SK-N-SH (cell line): Measurements from ENCODE around the gene STXBP1. TPM values are rescaled to one million over a fixed set of nuclear protein-coding genes. Genes with fewer than 3 reads are reported as not detected.

Source experiments
- CTCF ChIA-PET: fragments of 300-600, 350-600 bp; formaldehyde crosslinking; extraction: SDS; loops from one replicate; lab custom pipeline; 2021; lab: Yijun Ruan, JAX
- POLR2A ChIA-PET: fragments of 350-600 bp; sonication (Branson Sonifier 250); formaldehyde crosslinking; extraction: SDS; loops from one replicate; lab custom pipeline; 2020; ENCODE audit warnings: antibody characterized with exemption, inconsistent platforms; lab: Yijun Ruan, JAX
- DNase-seq: peaks from one replicate; pipeline ENCODE4 v3.0.0; 2012
- H2AFZ ChIP-seq: fragments of 200-600 bp; sonication (generic); 2 replicates; pipeline ENCODE4 v1.8.1; 2016; ENCODE audit warnings: antibody characterized with exemption, mild to moderate bottlenecking, low read depth
- H3F3A ChIP-seq: fragments of 200-600 bp; sonication (generic); replicated peaks from 2 replicates; pipeline ENCODE3; 2016; ENCODE audit warnings: antibody characterized with exemption, mild to moderate bottlenecking; ENCODE audit not compliant: insufficient read depth
- H3K27ac ChIP-seq, 2 experiments: fragments of 200-500 bp in 1 of 2; fragments of 200-600 bp in 1 of 2; sonication (Bioruptor generic) in 1 of 2; sonication (generic), shearing (Covaris generic) in 1 of 2; 2 replicates each; pipeline versions ENCODE4 v1.5.1 to v1.6.1; 2014 to 2016; ENCODE audit warnings: low read depth in 2 of 2, inconsistent platforms in 1 of 2, low read length in 1 of 2, mild to moderate bottlenecking in 1 of 2, mixed read lengths in 1 of 2
- H3K27me3 ChIP-seq: fragments of 200-600 bp; sonication (generic), shearing (Covaris generic); 2 replicates; pipeline ENCODE4 v1.6.1; 2016; ENCODE audit warnings: mixed run types; ENCODE audit not compliant: insufficient read depth
- H3K36me3 ChIP-seq, 2 experiments: fragments of 200-500 bp in 1 of 2; fragments of 200-600 bp in 1 of 2; sonication (Bioruptor generic) in 1 of 2; sonication (generic) in 1 of 2; replicated peaks in 1 of 2; 2 replicates each; pipeline versions ENCODE3 to v1.5.1; 2014 to 2016; ENCODE audit warnings: low read length in 1 of 2, mild to moderate bottlenecking in 1 of 2; ENCODE audit not compliant: insufficient read depth in 2 of 2, control insufficient read depth in 1 of 2
- H3K4me1 ChIP-seq, 2 experiments: fragments of 200-500 bp in 1 of 2; fragments of 200-600 bp in 1 of 2; sonication (Bioruptor generic) in 1 of 2; sonication (generic), shearing (Covaris generic) in 1 of 2; 2 replicates each; pipeline versions ENCODE4 v1.5.1 to v1.6.1; 2014 to 2016; ENCODE audit warnings: low read depth in 1 of 2, low read length in 1 of 2, mixed run types in 1 of 2; ENCODE audit not compliant: insufficient read depth in 2 of 2, control insufficient read depth in 1 of 2
- H3K4me2 ChIP-seq: fragments of 200-600 bp; sonication (generic), shearing (Covaris generic); 2 replicates; pipeline ENCODE4 v1.6.1; 2017; ENCODE audit warnings: mixed run types
- H3K4me3 ChIP-seq, 2 experiments: fragments of 200-500 bp in 1 of 2; fragments of 200-600 bp in 1 of 2; sonication (Bioruptor generic) in 1 of 2; sonication (generic), shearing (Covaris generic) in 1 of 2; 2 replicates each; pipeline versions ENCODE4 v1.5.1 to v1.8.1; 2014 to 2016; ENCODE audit warnings: low read depth in 2 of 2, inconsistent platforms in 1 of 2, low read length in 1 of 2, mild to moderate bottlenecking in 1 of 2, mixed read lengths in 1 of 2, moderate library complexity in 1 of 2
- H3K79me2 ChIP-seq: fragments of 200-600 bp; sonication (generic); 2 replicates; pipeline ENCODE4 v1.8.1; 2017; ENCODE audit warnings: mild to moderate bottlenecking; ENCODE audit not compliant: insufficient read depth
- H3K9ac ChIP-seq: fragments of 200-600 bp; sonication (generic); 2 replicates; pipeline ENCODE4 v1.6.1; 2017; ENCODE audit warnings: mixed run types
- H3K9me2 ChIP-seq: fragments of 200-600 bp; sonication (generic); 2 replicates; pipeline ENCODE4 v1.6.1; 2017; ENCODE audit warnings: mixed run types
- H3K9me3 ChIP-seq: fragments of 200-600 bp; sonication (generic); 2 replicates; pipeline ENCODE4 v1.6.1; 2017; ENCODE audit warnings: mixed run types, mild to moderate bottlenecking, moderate library complexity
- H4K20me1 ChIP-seq: fragments of 200-600 bp; sonication (generic); 2 replicates; pipeline ENCODE4 v1.6.1; 2017; ENCODE audit warnings: mild to moderate bottlenecking, mixed run types; ENCODE audit not compliant: insufficient read depth
- ELF1 ChIP-seq: IDR thresholded peaks from 2 replicates; pipeline ENCODE4 v1.4.0; 2012
- EP300 ChIP-seq, 2 experiments: IDR thresholded peaks; 2 replicates each; pipeline versions ENCODE4 v1.4.0 to v1.6.1; 2012; ENCODE audit warnings: borderline replicate concordance in 1 of 2, low read depth in 1 of 2, low read length in 1 of 2
- EZH2phosphoT487 ChIP-seq: fragments of 200-600 bp; sonication (generic); IDR thresholded peaks from 2 replicates; pipeline ENCODE4 v1.6.1; 2017; ENCODE audit warnings: low read depth, mixed run types, mild to moderate bottlenecking, antibody characterized with exemption, moderate library complexity, borderline replicate concordance
- FOSL2 ChIP-seq: IDR thresholded peaks from 2 replicates; pipeline ENCODE4 v1.4.0; 2012; ENCODE audit warnings: low read depth, mild to moderate bottlenecking, moderate library complexity, borderline replicate concordance
- FOXM1 ChIP-seq: IDR thresholded peaks from 2 replicates; pipeline ENCODE4 v1.4.0; 2012; ENCODE audit warnings: low read depth, mild to moderate bottlenecking
- GATA2 ChIP-seq: sonication (generic); formaldehyde crosslinking; IDR thresholded peaks from 2 replicates; pipeline ENCODE4 v1.5.0; 2020; ENCODE audit warnings: mild to moderate bottlenecking, missing genetic modification reagents
- JUND ChIP-seq: IDR thresholded peaks from 2 replicates; pipeline ENCODE4 v1.4.0; 2012
- MAX ChIP-seq: IDR thresholded peaks from 2 replicates; pipeline ENCODE4 v1.4.0; 2012; ENCODE audit warnings: low read depth
- MEF2A ChIP-seq: IDR thresholded peaks from 2 replicates; pipeline ENCODE4 v1.4.0; 2012; ENCODE audit warnings: low read depth, borderline replicate concordance
- NFIC ChIP-seq: IDR thresholded peaks from 2 replicates; pipeline ENCODE4 v1.4.0; 2012; ENCODE audit warnings: borderline replicate concordance
- POLR2AphosphoS5 ChIP-seq: IDR thresholded peaks from 2 replicates; pipeline ENCODE4 v1.6.1; 2012; ENCODE audit warnings: low read depth, low read length
- RAD21 ChIP-seq: IDR thresholded peaks from 2 replicates; pipeline ENCODE4 v1.6.1; 2012; ENCODE audit warnings: mild to moderate bottlenecking, low read length
- RFX5 ChIP-seq: IDR thresholded peaks from 2 replicates; pipeline ENCODE4 v1.6.1; 2012; ENCODE audit warnings: mild to moderate bottlenecking, improper control_type of control experiment, low read length
- SIN3A ChIP-seq: IDR thresholded peaks from 2 replicates; pipeline ENCODE4 v1.6.1; 2012; ENCODE audit warnings: low read depth, mild to moderate bottlenecking, low read length, moderate library complexity, borderline replicate concordance
- SMC3 ChIP-seq: IDR thresholded peaks from 2 replicates; pipeline ENCODE4 v1.6.1; 2012; ENCODE audit warnings: low read depth, low read length, improper control_type of control experiment
- TAF1 ChIP-seq: IDR thresholded peaks from 2 replicates; pipeline ENCODE4 v1.6.1; 2012; ENCODE audit warnings: low read depth, mild to moderate bottlenecking, low read length, moderate library complexity, borderline replicate concordance
- TEAD4 ChIP-seq: IDR thresholded peaks from 2 replicates; pipeline ENCODE4 v1.4.0; 2012; ENCODE audit warnings: mild to moderate bottlenecking, borderline replicate concordance; ENCODE audit not compliant: insufficient read depth
- USF2 ChIP-seq: fragments of 150-350 bp; IDR thresholded peaks from 2 replicates; pipeline ENCODE4 v1.6.1; 2017; ENCODE audit warnings: antibody characterized with exemption, low read length, low read depth, borderline replicate concordance
- YY1 ChIP-seq: IDR thresholded peaks from 2 replicates; pipeline ENCODE4 v1.4.0; 2012; ENCODE audit warnings: low read depth, mild to moderate bottlenecking
- WGBS: methylation state at CpG from one replicate; pipeline ENCODE4 v1.1.6; 2017; ENCODE audit warnings: low lambda C conversion rate; 5-methylcytosine and 5-hydroxymethylcytosine counted together
- polyA plus RNA-seq, 3 experiments: library from polyadenylated mRNA; depleted of rRNA; stranded (reverse); fragments of >200 nt; gene quantifications; 2 replicates each; pipeline ENCODE4 v1.2.3, GENCODE V29; 2012
- TF ChIP-seq, protein P1 (sequence below): fragments of 200-600 bp; sonication (generic); IDR thresholded peaks from 2 replicates; pipeline ENCODE4 v1.6.1; 2017; ENCODE audit warnings: antibody characterized with exemption, mild to moderate bottlenecking, moderate library complexity

The STXBP1 gene
- polyA plus RNA-seq, 1 of the 3 experiments (the other 2 are of a cell fraction) = 44.3 TPM

GRCh38 chr9:127730799-127731410 lies 118.8 kb downstream of the STXBP1 start:
- Histone ChIP-seq H3F3A (peaks cover 2% of the 10 kb centered on the region), H3K9me3 (no peaks in the 10 kb centered on the region), H3K9ac (no peak overlapping the region), H3K27me3 (no peaks in the 10 kb centered on the region), H3K36me3 (peaks cover 0 to 3% of the 10 kb centered on the region in 2 experiments), H3K4me3 (no peak overlapping the region), H3K4me2 (no peak overlapping the region), H3K4me1 (peaks cover 5 to 11% of the 10 kb centered on the region in 2 experiments; a peak in 1 of 4 replicates), H3K27ac (no peak overlapping the region), H4K20me1 (no peaks in the 10 kb centered on the region), H3K79me2 (no peaks in the 10 kb centered on the region), H3K9me2 (no peaks in the 10 kb centered on the region), H2AFZ (no peak overlapping the region)
- ChIA-PET CTCF (interaction anchor here (0.7 to 10.7 kb wide), 5 partner anchors 47 to 227 kb away, joined by 3 to 226 read pairs (median 3); no protein-coding TSS in a partner anchor), POLR2A (no interaction called here)
- WGBS = 65% methylated on average over 4 of the region's 9 CpGs
- no peak for DNase-seq
- no peak for TF ChIP-seq YY1
- TF ChIP-seq POLR2AphosphoS5 = no peak
- no peak for TF ChIP-seq EP300 (IDR thresholded peaks at IDR 0.05; ENCODE audit: borderline replicate concordance in 1 of 2, low read depth in 1 of 2, low read length in 1 of 2)
- no peak for TF ChIP-seq TEAD4
- no peak for TF ChIP-seq FOXM1
- no peak for TF ChIP-seq SIN3A
- TF ChIP-seq EZH2phosphoT487 = no peak
- no peak for TF ChIP-seq MEF2A
- no peak for TF ChIP-seq NFIC
- no peak for TF ChIP-seq ELF1
- no peak for TF ChIP-seq RFX5
- no peak for TF ChIP-seq FOSL2
- no peak for TF ChIP-seq TAF1
- no peak for TF ChIP-seq MAX
- TF ChIP-seq, all 33 proteins: peak for 0

GRCh38 chr9:127731938-127732337 lies 119.9 kb downstream of the STXBP1 start:
- H3F3A ChIP-seq = peaks cover 2% of the 10 kb centered on the region
- no peak for TF ChIP-seq GATA2 (CRISPR knock-in tag)
- no peak for TF ChIP-seq JUND
- TF ChIP-seq USF2 = no peak
- TF ChIP-seq MAX = no peak
- TF ChIP-seq EZH2phosphoT487 = no peak
- no peak for TF ChIP-seq RAD21
- TF ChIP-seq, protein P1, sequence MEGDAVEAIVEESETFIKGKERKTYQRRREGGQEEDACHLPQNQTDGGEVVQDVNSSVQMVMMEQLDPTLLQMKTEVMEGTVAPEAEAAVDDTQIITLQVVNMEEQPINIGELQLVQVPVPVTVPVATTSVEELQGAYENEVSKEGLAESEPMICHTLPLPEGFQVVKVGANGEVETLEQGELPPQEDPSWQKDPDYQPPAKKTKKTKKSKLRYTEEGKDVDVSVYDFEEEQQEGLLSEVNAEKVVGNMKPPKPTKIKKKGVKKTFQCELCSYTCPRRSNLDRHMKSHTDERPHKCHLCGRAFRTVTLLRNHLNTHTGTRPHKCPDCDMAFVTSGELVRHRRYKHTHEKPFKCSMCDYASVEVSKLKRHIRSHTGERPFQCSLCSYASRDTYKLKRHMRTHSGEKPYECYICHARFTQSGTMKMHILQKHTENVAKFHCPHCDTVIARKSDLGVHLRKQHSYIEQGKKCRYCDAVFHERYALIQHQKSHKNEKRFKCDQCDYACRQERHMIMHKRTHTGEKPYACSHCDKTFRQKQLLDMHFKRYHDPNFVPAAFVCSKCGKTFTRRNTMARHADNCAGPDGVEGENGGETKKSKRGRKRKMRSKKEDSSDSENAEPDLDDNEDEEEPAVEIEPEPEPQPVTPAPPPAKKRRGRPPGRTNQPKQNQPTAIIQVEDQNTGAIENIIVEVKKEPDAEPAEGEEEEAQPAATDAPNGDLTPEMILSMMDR = no peak
- TF ChIP-seq FOSL2 = no peak
- TF ChIP-seq SMC3 = no peak
- TF ChIP-seq TAF1 = no peak
- no peak for TF ChIP-seq YY1
- 90% methylated on average over 9 of the region's 16 CpGs for WGBS
- H2AFZ ChIP-seq = no peak overlapping the region
- H3K36me3 ChIP-seq = peaks cover 0 to 3% of the 10 kb centered on the region in 2 experiments
- DNase-seq = no peak
- no peaks in the 10 kb centered on the region for H3K9me2 ChIP-seq
- no peak overlapping the region for H3K4me3 ChIP-seq
- no peak overlapping the region for H3K9ac ChIP-seq
- H3K4me2 ChIP-seq = no peak overlapping the region
- H3K4me1 ChIP-seq = peaks cover 5 to 11% of the 10 kb centered on the region in 2 experiments; a peak in 1 of 4 replicates
- no peaks in the 10 kb centered on the region for H3K79me2 ChIP-seq
- POLR2A ChIA-PET = no interaction called here
- no peaks in the 10 kb centered on the region for H3K9me3 ChIP-seq
- no peaks in the 10 kb centered on the region for H3K27me3 ChIP-seq
- CTCF ChIA-PET = interaction anchor here (1.8 to 10.7 kb wide), 2 partner anchors 53 to 144 kb away, joined by 6 to 226 read pairs; partner anchors contain the start of gene CDK9
- H4K20me1 ChIP-seq = no peaks in the 10 kb centered on the region
- no peak overlapping the region for H3K27ac ChIP-seq
